SHP77 treated with DMSO at 0.1 percent for 48 hours (cell line): ENCODE results near the gene RELN.
A peak's percentile ranks its signal among the peaks of the same experiment; 100 is the strongest.

ENCODE experiments used
- DNase-seq: peaks from one replicate; lab custom pipeline; 2025; lab: John Stamatoyannopoulos, UW

The RELN gene

DNA sequence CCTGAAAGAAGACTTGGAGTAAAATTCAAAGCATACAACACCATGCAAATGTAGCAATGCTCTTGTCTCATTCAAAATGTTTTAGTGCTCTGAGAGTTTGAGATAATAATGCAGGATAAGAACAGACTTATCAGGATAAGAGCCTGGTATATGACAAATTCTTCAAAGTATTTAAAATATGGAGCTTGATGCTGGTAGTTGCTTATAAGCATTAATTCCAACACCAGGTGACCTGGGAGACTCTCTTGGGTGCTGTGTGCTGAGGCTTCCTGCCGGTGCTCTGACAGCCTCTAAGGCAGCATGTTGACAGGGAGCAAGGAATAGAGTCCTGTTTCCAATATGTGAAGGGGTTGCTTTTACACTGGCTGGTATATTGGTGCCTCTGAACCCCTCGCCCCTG, 508.7 kb downstream of the RELN start:
- no peak for DNase-seq

GRCh38 chr7:103474956-103475355, 514.5 kb downstream of the RELN start:
- DNase-seq = no peak

DNA sequence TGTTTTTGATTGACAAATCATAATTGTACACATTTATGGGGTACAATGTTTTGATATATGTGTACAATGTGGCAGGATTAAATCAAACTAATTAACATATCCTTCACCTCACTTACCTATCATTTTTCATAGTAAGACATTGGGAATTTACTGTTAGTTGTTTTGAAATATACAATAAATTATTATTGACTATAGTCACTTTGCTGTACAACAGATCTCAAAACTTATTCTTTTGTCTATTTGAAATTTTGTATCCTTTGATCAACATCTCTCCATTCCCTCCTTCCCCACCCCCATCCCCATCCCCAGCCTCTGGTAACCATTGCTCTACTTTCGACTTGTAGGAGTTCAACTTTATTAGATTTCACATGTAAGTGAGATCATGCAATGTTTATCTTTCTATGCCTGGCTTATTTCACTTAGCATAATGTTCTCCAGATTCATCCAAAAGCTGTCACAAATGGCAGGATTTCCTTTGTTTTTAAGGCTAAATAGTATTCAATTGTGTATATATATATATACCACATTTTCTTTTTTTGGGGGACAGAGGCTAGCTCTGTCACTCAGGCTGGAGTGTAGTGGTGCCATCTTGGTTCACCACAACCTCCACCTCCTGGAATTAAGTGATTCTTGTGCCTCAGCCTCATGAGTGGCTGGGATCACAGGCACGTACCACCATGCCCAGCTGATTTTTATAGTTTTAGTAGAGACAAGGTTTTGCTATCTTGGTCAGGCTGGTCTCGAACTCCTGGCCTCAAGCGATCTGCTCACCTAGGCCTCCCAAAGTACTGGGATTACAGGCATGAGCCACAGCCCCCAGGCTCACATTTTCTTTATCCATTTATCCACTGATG, 520.1 kb downstream of the RELN start:
- no peak for DNase-seq

DNA sequence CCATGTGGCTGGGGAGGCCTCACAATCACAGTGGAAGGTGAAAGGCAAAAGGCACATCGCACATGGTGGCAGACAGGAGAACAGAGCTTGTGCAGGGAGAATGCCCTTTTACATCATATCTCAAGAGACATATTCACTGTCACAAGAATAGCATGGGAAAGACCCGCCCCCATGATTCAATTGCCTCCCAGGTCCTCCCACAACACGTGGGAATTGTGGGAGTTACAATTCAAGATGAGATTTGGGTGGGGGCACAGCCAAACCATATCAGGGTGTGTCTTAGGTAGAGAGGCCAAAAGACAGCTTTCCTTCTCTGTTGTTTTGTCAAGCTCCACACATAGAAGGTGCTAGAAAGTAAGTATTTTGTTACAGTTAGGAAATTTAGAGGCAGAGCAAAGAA, 522.6 kb downstream of the RELN start:
- DNase-seq = no peak

GRCh38 chr7:103462358-103462757, 527.1 kb downstream of the RELN start:
- no peak for DNase-seq

GRCh38 chr7:103447073-103447960, 542.1 kb downstream of the RELN start:
- peak; percentile 27 for DNase-seq

- no peak for DNase-seq
These were observed 543.4 kb downstream of the RELN start, which contains the start of gene SLC26A5 for GRCh38 chr7:103446049-103446520. Gene SLC26A5 (minus strand): TSS chr7:103446207. CDS start chr7:103421514, 24,693 bp downstream.

- DNase-seq = no peak
These were observed 544.0 kb downstream of the RELN start for GRCh38 chr7:103445228-103446048.

DNA sequence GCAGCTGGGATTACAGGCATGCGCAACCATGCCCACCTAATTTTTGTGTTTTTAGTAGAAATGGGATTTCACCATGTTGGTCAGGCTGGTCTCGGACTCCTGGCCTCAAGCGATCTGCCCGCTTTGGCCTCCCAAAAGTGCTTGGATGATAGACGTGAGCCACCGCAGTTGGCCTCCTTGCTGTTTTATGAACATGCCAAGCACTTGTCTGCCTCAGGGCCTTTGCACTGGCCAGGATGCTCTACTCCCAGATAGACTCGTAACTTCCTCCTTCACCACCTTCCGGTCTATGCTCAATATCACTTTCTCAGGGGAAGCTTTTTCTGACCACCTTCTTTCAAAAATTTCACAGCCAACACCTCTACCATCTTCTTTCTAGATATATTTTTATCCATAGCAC, 549.8 kb downstream of the RELN start:
- no peak for DNase-seq

GRCh38 chr7:103437623-103438022, 551.8 kb downstream of the RELN start:
- no peak for DNase-seq

- no peak for DNase-seq
These were observed 556.7 kb downstream of the RELN start for GRCh38 chr7:103432712-103433111.

DNA sequence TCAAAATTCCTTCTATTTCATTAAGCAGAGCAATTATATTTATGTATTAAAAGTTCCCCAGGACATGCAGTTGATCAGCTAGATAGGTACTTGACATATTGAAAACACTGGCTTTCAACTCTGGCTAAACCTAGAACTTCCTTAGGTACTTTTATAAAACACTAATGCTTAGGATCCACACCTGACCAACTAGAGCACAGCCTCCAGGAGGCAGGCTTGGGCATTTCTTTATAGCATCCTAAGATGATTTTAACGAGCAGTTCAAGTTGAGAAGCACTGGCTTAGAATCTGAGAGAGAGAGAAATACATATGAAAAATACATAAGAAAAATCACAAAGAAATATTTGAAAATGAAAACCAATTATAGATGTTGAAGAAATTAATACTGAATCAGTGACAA, 564.3 kb downstream of the RELN start:
- DNase-seq = no peak

DNA sequence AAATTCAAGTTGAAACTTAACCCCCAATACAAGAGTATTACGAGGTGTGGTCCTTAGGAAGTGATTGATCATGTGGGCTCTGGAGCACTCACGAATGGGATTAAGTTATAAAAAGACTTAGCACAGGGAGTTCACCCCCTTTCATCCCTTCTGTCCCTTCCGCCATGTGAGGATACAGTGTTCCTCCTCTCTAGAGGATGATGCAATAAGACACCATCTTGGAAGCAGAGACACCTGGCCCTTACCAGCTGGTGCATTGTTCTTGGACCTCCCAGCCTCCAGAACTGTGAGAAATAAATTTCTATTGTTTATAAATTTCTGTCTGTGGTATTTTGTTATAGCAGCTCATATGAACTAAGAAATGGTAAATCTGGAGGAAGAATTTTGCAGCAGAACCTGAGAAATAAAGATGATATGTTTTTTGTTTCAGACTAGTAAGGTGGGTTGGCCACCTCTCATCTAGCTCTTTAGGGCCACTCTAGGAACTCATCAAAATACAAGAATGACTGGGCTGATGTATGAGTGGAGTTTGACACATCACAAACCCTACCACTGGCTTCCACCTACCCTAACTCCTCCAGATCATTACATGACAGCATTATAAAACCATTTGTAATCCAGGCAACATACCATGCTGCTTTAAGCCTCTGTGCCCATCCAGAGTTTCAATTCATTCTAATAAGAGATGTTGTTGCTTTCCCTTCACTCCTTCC, 565.8 kb downstream of the RELN start:
- DNase-seq = no peak
